GM18519 (cell line): ENCODE measurements around the gene SAPCD1.

ENCODE experiments used
- ATAC-seq: cut with Tn5 transposase; IDR thresholded peaks from one replicate; pipeline ENCODE4 v1.9.1; 2021; ENCODE audit warnings: mild to moderate bottlenecking, moderate library complexity; ENCODE audit not compliant: unreplicated experiment, low FRiP score

The SAPCD1 gene

DNA sequence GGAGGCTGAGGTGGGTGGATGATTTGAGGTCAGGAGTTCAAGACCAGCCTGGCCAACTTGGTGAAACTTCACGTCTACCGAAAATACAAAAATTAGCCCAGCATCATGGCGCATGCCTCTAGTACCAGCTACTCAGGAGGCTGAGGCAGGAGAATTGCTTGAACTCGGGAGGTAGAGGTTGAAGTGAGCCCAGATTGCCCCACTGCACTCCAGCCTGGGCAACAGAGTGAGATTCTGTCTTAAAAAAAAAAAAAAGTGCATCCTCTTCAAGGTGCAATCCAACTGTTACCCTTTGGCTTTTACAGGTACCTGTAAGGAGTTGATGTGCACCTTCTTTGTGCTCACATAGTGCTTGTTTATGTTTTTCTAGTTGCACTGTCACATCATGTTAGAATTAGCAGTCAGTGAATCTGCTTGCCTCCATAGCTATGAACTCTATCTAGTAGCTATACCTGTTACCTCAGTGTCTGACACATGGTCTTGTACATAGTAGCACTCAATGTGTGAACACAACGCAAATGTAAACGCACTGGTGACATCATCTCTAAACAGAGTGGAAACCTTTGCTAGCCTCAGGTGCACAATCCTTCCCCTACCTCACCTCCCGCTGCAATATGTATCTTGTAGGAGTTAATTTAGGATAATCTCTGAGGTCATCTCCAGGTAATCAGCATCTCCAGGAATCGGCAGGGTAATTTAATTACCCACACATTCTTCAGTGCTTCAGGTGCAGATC, 13.0 kb upstream of the SAPCD1 start:
- ATAC-seq, result no peak

DNA sequence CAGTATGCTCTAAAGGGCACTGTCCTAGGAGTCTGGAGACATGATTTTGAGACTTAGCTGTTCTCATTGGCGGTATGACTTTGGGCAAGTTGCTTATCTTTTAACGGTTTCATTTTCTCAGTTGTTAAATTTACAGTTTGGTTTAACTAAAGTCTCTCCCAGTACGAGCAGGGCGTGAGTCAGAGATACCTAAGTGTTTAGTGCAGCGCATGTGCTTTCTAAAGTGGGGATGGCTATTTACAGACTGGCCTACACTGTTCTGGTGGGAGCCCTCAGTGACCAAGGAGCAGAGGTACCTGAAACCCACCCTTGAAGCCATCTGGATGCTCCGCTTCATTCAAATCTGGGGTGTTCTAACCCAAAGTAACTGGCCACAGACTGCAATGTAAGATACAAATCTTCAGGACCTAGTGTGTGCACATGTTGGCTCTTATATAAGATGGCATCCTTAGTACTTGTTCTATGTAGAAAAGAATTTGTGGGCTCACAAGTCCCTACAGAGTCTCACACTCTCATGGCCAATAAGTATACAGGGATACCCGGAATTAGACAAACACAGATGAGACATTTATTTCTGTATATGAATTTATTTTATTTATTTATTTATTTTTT, 11.9 kb upstream of the SAPCD1 start:
- ATAC-seq, result no peak

DNA sequence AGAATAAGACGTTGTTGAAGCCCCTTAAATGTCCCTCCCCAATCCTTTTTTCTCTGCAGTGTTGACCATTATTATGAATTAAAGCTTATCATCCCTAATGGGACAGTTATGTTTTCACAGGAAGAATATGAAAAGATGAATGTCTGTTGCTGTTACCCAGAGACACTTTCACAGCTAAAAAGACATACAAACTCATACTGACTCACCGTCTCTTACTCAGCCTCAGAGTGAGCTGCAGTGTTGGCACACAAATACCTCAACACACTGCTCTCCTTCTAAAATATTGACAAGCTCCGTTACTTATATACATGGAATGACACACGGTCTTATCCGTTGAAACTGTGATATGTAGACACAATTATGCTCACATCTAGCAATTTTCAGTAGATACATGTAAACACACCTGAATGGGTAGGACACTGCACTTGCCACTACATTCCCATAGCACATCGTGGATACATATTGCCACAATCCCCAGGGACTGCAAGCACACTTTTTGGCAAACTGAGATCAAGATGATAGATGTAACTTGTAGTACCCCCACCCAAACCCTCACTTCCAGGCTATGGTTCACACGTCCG, 9.6 kb upstream of the SAPCD1 start:
- ATAC-seq, result no peak

DNA sequence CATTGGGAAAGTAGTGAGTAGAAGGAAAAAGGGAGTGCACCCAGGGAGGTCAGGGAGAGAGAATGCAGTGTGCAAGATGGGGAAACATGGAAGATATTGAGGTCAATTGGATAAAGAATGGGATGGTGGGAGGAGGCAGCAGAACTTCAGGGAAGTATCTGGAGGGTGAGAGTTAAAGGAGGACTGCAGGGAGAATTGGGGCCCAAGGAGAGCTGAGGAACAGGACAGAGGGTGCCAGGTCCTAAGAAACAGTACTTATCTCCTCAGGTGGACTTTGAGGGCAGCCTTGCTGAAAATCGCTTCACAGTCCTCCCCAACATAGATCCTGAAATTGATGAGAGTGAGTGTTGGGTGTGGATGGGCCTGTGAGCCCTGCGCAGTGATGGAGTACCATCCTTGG, 4.2 kb upstream of the SAPCD1 start:
- ATAC-seq, result no peak

DNA sequence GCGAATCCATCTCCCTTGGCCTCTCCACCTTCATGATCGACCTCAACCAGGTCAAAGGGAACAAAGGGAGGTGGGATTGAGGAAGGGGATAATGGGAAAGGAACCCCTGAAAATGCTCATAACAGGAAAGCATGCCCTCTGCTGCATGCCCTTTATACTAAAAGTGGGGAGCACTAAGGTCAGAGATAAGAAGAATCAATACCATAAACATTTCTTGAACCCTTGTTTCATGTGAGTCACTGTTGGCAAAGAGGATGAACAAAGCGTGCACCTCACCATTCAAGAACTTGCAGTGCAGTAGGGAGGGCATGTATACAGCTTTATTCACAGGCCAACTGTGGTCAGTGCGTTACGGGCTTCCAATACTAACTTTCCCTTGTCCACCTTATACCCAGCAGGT, 1.7 kb upstream of the SAPCD1 start:
- ATAC-seq, result no peak

DNA sequence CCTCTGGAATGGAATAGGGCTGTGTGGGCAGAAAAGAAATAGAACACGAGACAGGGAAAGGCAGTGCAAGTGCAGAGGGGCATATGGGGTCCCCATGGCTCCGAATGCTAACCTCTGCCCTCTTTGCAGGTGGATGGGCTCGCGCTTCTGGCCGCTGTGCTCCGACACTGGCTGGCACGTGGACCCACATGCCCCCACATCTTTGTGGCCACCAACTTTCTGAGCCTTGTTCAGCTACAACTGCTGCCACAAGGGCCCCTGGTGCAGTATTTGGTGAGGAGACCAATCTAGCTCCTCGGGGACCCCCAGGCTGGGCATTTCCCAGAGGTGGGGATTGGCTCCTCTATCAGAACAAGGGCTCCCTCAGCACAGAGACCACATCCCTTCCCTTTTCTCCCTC, 1.1 kb upstream of the SAPCD1 start:
- no peak for ATAC-seq

DNA sequence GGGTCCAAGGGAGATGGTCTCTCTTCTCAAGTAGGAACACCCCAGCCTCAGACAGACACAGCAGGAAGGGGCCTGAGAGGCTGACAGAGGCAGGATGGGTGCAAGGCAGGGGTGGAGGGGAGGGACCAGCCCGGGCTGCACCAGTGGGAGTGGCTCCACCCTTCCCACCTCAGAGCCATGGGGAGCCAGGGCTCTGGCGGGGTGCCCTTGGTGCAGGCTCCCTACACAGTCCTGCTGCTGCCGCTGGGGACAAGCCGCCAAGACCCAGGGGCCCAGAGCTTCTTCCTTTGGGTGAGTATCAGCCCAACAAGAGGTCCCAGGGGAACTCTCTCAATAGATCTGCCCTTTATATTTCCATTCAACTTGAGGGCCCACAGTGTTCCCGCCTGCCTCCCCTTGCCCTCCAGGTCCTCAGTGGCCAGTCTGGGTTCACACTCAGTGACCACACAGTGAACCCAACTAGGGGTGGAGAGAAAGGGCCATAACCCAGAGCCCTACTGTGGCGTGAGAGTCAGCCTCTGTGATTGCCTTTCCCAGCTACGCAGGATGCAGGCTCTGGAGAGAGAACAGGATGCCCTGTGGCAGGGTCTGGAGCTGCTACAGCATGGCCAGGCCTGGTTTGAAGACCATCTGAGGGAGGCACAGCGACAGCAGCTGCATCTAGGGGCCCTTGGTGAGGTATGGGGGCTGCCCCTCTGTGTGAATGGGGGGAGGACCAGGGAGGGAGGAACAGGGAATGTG, 592 bp downstream of the SAPCD1 start:
- no peak for ATAC-seq

DNA sequence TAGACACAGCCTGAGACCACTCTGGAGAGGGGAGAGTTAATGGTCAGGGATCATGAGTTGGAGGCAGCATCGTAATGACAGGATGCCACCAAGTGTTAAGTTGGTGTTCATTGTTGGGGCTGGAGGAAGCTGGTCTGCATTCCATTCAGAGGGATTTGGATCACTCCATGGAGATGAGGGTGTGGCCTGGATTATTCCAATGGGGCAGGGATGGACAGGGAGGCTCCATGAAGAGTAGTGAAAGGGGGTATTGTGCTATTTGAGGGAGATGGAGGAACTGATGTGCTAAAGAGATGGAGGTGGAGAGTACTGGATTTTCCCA, 1.1 kb downstream of the SAPCD1 start:
- no peak for ATAC-seq

DNA sequence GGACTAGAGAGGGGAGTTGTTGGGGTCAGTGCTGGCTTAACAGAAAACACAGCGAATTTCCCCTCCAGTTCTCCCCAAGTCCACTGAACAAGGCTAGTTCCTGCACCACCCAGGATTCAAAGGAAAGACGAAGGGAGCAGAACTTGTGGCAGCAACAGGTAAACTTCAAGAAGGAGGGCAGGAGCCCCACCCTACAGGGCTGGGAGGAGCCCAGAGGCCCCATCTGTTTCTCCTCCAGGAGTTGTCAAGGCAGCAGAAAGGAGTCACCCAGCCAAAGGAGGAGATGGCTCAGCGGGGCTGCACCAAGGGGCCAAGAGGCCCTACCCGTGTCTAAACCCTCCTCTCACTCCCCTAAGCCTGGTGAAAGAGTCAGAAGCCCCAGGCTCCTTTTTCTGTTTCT, 1.7 kb downstream of the SAPCD1 start:
- ATAC-seq, result no peak

DNA sequence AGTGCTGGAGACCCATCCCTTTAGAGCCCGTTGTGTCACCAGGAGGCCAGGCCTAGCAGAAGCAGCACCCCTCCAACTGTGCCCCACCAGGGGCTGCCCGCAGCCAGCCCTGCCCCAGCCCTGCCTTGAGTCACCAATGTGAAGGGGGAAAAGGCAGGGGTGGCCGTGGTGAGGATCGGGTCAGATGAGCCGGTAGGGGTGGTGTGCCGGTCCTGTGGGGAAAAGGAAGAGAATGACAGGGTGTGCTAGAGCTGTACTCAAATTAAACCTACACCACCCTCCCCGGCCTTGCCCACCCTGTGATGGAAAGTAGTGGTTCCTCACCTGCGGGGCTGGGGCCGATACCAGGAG, 3.1 kb downstream of the SAPCD1 start:
- ATAC-seq, result no peak

DNA sequence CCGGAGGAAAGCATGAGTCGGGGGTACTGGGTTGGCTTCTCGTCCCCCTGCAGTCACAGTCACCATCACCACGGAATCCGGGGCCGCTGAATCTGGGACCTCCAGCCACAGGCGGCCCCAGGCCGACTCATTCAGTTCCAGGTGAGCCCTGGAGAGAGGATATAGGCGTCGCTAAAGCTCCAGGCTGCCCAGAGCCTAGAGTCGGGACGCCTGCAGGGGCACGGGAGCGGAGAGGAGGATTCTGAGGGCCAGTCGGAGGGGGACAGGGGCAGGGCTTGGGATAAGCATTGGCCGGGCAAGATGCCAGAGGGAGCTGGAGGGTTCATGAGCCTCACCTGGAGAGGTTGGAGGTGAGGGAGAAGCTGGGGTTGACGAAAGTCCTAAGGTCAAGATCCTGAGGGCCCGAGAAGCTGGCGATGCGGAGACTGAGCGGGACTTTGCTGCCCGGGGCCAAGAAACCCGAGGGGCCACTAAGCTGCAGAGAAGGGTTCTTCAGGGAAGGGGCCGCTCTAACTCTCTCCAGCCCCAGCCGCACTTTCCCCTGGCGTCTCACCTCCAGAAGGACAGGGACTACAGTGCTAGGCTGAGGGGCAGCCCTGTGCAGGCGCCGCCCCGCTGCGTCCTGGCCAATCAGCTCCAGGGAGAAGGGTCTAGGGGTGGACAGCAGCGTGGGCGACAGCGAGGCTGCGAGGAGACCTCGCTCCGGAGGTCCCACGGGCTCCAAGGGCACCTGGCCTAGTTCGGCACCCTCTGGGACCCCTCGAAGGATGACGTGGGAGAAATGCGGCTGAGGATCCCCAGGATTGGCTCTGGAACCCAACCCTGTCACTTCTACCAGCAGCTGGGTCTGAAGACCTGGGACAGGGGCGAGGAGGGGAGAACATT, 3.7 kb downstream of the SAPCD1 start:
- no peak for ATAC-seq

DNA sequence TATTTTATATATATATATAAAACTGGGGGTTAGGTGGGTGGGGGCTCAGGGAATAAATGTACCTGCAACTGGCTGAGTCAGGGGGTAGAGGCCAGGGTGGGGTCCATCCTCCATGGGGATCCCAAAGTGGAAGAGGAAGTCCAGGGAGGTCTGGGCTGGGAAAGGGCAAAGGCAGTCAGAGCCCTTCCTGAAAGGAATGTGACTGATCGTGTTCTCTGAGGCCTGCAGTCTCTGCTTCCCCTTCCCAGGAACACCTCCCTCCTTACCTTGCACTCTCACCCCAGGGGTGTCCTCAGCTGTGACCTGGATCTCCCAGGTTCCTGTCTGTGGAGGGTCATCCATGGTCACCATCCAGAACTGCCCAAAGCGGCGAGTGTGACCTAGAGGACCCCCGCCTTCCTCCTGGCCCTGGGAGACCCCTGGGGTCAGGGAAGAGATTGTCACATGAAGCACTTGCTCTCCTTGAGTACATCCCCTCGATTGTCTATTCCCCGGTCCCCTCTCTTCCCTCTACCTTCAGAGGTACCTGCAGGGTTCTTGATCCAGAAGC, 4.7 kb downstream of the SAPCD1 start:
- ATAC-seq, result no peak

DNA sequence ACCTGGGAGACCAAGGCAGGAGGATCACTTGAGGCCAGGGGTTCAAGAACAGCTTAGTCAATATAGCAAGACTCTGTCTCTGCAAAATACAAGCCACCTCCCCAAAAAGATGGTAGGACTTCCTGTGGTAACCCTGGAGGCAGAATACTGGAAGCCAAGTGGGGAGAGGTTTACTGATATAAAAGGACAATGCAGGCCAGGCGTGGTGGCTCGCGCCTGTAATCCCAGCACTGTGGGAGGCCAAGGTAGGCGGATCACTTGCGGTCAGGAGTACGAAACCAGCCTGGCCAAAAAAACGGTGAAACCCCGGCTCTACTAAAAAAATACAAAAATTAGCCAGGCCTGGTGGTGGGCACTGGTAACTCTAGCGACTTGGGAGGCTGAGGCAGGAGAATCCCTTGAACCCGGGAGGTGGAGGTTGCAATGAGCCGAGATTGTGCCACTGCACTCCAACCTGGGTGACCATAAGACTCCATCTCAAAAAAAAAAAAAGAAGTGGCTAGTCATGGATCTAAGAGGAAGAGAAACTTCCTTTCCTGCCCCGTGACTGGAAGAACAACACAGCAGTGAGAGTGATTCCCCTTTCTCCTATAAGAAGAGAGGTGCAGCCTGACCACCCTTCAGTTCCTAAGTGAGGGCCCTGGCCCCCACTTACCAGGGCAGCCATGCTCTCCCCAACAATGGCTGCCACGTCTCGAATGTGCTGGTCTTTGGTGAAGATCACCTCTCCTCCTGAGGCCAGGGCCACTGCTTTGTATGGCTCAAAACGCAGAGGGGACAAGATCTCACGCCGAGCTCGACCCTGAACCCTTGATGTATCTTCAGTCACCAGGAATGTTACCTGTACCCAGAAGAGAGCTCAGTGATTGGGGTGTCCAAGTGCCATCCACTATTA, 6.2 kb downstream of the SAPCD1 start:
- no peak for ATAC-seq

DNA sequence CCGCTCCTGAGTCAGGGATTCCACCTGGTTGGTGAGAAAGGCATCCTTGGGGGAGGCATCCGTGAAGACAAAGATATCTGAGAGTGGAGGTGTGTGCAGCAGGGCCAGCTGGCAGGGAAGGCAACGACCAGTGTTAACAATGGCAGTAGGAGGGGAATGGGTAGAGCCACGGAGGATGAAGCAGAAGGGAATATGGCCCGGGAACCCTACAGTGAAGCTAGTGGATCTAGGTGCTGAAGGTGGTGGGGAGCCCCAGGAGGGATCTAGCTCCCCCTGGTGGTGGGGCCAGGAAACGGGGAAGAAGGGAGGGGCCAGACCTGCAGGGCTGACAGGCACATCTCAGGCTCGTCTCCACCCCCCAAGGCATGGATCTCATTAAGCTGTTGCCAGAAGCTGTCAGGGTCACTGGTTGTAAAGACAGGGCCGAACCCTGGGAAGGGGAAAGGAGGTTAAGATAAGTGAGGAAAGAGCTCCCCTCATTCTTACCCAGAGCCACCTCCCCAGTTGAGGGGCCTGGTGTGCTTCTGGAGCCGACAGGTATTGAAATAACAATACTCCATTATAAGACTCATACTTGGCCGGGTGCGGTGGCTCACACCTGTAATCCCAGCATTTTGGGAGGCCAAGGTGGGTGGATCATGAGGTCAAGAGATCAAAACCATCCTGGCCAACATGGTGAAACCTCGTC, 7.4 kb downstream of the SAPCD1 start:
- ATAC-seq, result no peak

DNA sequence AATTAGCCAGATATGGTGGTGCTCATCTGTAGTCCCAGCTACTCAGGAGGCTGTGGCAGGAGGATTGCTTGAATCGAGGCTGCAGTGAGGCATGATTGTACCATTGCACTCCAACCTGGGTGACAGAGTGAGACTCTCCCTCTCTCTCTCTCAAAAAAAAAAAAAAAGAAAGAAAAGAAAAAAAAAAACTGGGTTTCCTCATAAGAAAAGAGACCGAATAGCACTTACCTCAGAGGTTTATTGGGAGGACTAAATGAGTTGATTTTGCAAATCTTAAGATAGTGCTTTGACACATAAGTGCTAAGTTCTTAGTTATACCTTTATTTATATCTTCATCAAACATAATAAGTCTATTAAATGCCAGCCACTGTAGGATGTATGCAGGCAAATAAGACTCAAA, 8.4 kb downstream of the SAPCD1 start:
- no peak for ATAC-seq

DNA sequence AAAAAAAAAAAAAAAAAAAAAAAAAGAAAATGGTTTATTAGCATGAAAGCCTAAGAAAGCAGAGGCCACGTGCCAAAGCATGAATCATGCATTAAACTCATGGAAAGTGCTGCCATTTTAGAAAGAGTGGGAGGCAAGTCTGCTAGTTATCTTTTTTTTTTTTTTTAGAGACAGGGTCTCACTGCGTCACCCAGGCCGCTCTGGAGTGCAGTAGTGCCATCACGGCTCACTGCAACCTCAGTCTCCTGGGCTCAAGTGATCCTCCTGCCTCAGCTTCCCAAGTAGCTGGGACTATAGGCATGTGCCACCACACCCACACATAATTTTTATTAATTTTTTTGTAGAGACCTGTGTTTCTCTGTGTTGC, 9.5 kb downstream of the SAPCD1 start:
- ATAC-seq, result no peak

DNA sequence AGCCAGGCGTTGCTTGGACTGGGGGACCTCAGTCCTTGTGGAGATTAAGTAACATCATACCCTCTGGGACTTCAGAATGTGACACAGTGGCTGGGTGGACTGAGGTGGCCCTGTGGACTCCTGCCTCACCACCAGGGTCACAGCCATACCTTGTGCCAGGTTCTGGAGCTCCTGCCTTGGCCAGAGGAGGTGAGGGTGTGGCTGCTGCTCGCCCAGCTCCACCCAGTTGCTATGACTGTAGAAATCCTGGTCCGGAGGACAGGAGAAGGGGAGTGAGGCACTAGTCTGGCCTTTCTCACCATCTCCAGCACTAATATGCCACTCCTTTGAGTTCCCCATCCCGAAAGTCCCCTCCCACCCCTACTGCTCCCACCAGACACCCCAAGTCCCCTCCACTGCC, 12.7 kb downstream of the SAPCD1 start:
- no peak for ATAC-seq

DNA sequence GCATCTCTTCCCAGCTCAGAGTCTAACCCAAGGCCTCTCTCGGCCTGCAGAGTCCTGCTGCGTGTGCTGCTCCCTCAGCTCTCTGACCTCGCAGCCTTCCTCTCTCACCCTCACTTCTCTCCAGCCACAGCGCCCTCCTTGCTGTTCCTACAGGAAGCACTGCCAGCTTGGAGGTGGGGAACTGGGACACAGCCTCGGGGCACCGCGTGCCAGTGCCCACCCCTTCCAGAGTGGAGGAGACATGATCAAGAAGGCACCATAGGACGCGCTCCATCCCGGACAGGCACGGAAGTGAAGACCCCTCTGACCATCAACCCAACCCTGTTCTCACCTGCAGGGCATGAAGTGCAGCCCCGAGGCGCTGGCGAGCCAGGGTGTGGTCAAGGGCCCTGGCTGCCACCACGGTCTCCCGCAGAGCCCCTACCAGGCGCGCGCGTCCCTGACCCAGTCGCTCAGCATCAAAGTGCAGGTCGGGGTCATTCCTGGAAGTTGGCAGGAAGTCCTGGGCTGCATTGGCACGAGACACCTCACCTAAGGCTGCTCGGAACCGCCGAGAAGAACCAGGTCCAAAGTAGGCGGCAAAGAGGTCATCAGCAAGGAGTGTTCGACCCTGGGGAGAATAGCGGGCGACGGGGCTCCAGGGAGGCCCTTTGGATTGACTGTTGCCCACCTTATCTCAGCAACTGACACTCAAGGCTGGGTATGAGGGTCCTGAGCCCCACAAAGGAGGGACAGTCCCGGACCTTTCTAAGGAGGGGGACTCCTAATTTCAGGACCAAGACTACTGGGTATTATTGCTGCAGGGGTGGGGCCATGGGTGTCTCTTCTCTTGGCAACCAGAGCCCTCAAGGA, 13.4 kb downstream of the SAPCD1 start:
- ATAC-seq, result no peak
